Stimulated activated CD8-positive, alpha-beta memory T cell treated with anti-CD3 and anti-CD28 coated beads, Interleukin-12 subunit alpha, Interleukin-12 subunit beta, amount 100 ng/mL, for 4 hours (primary cell): ENCODE measurements around the gene ELK4.

ENCODE experiments used
- DNase-seq: peaks from one replicate; pipeline ENCODE4 v3.0.0-alpha.2; 2020; ENCODE audit warnings: low read depth

Gene ELK4

DNA sequence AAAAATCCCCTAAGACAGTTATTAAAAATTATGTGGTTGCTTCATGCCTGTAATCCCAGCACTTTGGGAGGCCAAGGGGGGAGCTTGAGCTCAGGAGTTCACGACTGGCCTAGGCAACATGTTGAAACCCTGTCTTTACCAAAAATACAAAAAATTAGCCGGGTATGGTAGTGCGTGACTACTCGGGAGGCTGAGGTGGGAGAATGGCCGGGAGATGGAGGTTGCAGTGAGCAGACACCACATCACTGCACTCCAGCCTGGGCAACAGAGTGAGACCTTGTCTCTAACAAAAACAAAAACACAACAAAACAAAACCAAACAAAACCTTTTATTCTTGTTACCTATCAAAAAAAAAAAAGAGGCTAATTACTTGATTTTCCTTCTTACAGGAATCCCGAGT, 2.1 kb downstream of the ELK4 start:
- DNase-seq, result no peak

DNA sequence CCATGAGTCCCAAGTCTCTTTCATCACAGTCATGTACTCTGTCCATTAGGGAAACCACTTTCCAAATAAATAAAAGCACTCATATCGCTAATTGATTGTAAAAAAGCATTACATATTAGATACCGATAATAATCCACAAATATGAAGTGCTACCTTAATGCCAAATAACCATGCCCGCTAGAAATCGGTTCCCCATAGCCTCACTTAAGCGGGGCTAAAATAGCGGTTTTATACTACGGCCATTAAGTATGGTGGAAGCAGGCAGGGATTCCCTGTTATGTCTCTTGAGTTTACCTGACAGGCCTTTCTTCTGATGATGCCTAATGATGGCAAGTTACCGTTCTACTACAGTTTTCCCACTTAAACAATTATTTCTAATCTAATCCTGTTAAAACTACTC, 3.9 kb downstream of the ELK4 start:
- no peak for DNase-seq

DNA sequence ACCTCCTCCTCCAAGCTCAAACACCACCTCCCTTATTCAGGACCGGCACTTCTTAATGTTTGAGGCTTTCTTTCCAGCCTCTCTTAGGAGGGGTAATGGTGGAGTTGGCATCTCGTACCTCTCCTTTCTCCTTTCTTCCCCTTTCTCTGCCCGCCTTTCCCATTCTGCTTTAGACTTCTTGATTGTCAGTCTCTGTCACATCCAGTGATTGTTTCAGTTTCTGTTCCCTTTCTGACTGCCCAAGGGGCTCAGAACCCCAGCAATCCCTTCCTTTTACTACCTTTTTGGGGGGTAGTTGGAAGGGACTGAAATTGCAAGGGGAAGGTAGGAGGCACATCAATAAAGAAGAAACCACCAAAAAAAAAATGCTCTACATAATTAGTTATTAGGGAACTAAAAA, 5.6 kb downstream of the ELK4 start:
- no peak for DNase-seq

DNA sequence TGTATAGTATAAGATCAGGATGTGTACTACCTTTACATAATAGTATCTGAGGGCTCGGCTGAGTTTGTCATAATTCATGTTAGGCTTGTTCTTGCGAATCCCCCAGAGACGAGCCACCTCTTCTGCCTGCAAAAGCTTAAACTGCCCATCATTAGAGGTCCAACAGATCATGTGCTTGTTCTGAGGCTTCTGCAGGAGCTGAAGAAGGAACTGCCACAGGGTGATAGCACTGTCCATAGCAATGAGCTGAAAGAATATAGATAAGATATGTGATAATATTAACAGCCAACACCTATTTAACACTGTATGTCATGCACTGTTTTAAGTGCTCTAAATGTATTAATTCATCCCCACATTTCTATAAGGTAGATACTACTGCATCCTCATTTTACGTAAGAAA, 8.2 kb downstream of the ELK4 start:
- no peak for DNase-seq

DNA sequence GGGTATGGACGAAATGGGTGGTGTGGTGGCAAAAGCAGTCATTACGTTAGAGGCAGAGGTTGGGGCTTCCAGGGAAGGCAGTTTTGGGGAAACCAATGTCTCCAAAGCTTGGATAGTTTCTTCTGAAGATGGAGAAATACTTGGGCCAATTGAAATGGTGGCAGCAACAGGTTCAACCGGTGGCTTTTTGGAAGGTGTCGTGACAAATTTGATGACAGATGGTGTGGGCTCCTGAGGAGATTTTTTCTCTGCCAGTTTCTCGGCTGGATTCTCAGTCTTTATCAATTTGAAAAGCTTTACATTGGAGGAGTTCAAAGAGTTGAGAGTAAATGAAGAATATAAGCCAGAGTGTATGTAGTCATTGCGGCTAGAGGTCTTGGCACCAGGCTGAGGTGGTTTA, 11.5 kb downstream of the ELK4 start:
- DNase-seq, result no peak

DNA sequence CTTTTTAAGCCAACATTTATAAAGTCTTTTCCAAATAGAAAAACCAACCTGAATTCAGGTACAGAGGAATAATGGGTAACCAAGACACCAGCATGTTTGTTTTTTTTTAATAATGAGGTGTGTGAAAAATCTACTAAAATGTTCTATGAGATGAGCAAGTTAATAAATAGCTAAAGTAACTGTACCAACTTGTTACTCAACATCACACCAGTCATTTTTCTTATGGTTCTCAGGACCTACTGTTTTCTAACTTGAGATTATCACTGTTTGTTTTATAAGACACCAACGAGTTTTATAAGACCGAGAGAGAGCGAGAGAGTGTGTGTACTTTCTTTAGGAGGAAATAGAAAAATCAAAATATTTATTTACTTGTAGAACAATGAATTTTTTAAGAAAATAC, 12.4 kb downstream of the ELK4 start:
- no peak for DNase-seq

DNA sequence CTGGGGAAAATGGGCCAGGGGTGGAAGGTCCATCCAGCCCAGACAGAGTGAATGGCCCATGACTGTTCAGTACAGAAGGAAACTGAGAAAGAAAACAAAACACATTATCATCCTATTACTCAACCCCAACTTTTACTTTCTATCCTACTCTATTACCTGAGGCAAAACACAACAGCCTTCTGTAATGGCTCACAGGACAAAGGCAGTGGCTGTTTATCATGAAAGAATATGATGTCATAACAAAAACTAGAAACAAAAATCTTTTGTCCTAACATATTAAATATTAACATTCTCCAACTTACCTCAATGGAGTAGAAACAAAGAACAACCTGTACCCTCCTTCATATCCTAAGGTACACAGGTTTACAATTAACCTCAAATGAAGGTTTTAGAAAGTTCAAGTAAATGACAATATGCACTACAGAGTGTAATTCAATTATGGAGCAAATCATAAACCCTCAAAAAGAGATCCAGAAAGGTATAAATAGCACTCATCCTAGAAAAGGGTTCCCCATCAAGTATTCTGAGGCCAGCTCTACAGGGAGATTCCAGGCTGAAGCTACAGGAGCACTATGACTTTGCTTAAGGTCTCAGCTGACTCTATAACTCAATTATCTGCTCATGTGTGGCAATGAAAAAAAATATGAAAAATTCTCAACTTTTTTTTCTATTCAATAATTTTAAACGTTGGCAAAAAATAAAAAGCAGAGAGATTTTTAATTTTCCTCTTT, 15.1 kb downstream of the ELK4 start:
- no peak for DNase-seq

DNA sequence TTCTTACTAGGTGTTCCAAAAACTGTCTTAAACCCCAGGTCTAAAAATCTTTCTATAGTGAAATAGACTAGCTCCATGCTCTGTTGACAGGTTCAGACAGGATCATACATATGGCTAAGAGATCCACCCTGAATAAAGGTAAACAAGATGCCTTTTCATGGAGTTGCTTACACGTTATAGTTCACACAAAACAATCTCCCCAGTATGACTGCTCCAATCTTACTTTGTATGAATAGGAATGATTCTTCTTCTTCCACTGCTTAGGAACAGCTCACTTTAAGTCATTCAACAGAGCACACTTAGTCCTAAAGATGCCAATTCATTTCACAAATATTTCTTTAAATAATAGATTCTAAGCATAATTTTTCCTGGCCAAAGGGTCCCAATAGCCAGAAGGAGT, 16.0 kb downstream of the ELK4 start:
- DNase-seq, result no peak

DNA sequence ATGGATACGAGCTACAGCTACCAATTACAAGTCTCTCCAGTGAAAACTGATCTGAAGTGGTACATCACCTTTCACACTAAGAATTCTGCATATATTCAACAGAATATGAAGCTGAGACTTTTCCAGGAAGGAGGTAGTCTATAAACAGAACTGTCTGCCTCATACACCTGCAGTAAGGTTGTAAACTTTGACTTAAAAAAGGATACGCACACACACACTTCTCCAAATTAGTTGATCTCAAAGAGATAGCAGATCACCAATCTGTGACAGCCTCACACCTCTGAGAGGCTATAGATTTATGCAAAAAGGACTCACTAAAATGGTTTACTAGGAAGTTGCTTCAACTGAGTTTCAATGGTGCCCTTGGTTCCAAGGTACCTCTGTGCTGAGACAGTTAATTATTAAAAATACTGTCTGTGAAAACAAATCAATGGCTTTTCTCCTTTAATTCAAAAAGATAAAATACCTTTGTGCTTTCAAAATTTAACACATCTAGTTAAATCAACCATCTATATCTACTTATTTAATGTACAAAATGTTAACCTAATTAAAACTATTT, 17.9 kb downstream of the ELK4 start:
- DNase-seq, result no peak

DNA sequence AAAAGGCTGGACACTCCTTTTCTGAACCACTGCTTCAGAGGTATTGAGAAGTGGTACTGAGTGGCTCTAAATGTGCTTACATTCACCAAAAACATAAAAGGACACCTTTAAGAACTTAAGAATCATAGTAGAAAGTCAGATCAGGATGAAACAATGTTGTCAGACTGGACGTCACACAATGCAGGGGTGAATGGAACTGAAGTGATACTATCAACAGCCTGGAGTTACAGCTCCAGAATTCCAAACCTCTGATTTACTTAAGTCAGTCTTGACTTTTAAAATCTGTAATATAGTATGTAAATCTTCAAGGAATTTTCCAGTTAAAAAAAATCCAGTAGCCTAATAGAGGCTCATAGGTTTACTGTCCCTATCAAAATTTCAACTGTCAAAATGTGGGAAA, 19.3 kb downstream of the ELK4 start:
- no peak for DNase-seq

DNA sequence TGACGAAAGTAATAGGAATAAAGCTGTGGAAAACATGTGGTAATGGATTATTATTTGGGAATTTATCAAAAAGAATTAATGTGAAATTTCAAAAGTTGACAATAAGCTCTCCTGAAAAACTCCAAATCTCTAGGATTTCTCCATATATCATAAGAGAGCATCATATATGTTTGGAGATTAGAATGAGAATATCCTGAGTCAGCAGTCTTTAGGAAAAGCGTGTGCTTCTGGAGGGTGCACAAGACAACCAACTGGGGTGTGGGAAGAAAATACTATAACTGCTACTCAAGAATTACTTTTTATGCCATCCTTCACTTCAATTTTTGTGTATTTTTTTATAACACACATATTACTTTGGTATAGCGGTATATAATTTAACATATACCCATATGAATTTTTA, 19.7 kb downstream of the ELK4 start:
- DNase-seq, result no peak

DNA sequence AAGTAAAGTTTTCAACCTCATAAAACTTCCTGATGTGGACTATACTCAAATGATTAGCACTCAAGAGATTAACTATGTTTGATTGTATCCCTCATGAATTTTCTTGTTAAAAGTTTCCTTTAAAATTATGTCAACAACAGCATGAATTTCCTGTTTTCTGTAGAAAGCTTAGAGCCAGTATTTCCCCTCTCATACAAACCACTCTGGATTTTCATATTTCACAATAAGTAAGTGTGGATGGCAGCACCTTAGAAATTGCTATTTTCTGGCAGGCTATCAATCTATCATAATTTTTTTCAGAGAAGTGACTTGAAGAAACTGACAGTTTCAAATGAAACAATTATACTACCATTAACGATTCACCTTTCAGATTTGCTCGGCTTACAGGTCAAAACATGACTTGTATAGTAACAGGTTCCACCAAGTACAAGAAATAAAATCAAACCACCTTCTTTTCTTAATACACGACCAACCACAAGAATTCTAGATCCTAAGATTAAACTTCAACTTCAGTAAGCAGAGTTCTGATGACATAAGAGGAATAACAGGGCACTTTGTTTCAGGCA, 20.8 kb downstream of the ELK4 start:
- no peak for DNase-seq

DNA sequence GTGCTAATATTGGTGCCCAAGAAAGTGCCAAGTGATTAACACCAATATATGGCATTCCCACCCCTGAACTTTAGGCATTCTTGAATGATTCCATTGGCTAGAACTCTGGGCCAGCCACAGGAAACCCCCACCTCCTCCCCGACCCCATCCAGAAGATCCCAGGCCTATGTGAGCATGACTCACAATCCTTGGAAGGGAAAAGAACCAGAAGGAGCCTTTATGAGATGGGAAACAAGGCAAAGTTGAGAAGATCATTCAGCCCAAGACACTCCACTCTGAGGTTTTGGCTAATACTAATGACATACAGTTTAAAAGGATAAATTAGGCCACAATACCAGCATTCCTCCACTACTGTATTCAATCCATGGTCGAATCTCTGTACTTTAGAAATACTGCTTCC, 21.8 kb downstream of the ELK4 start:
- DNase-seq, result no peak

DNA sequence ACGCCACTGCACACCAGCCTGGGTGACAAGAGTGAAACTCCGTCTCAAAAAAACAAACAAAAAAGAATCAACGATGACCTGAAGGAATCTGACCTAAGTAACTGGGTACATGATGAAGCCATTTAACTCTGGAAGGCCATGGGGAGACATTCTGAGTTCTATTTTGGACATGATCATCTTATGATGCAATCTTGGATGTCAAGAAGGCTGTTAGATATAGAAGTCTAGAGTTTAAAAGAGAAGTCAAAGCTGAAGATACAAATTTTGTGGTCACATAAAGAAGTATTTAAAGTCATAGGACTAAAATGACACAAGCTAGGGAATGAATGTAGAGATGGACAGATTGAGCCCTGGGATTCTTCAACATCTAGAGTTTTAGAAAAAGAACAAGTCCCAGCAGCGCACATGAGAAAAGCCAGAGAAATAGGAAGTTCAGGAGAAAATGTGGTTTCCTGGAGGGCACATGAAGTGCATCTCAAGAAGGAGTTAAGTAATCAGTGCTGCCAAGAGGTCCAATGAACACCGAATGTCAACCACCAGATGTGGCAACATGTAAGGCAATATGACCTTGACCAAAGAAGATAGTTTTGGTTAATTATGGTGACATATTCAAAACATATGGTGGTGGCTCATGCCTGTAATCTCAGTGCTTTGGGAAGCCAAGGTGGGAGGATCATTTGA, 26.8 kb downstream of the ELK4 start:
- DNase-seq, result no peak

DNA sequence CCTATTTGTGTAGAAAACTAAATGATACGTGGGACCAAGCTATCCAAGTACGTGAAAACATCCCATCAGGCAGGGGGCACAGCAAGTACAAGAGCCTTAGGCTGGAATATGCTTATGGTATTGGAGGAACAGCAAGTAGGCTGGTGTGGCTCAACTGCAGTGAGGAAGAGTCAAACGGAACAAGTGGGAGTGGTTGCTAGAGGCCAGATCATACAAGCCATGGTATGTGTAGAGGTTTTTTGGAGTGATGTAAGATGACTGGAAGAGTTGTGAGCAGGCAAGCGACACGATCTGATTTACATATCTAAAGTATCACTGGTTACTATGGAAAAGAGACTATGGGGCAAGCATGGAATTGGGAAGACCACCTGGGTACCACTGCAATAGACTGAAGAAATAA, 27.8 kb downstream of the ELK4 start:
- DNase-seq, result no peak

DNA sequence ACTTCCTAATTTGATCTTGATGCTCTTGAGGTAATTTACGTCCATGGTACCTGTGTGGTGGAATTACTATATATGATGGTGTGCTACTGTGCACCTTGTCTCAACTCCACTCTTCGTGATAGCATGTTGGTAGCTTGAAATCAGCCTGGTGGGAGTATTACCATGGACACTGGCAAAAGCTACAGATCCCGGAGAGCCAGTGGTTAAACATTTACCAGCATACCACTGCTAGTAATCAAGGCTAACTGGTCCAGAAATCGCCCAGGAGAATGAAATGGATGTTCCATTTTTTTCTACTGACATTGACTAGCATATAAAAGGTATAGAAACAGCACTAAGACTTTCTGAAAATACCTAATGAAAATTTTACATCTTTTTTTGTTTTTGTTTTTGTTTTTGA, 30.6 kb downstream of the ELK4 start:
- DNase-seq, result no peak

DNA sequence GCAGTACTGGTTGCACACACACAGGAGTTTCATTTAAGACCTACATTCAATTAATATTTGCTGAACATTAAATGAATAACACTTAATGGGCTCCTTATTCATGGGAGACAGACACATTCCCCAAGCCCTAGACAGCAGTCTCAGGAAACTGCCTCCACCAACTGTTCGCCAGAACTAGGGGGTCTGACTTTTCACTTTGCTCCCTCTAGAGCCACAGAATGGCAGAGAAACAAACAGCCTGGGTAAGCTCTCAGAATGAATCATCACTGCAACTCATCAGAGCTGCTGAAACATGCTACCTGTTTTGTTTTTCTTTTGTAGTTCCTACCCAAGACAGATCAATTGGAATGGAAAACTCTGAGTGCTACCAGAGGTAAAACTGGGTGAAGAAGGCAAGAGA, 31.7 kb downstream of the ELK4 start:
- DNase-seq, result no peak

DNA sequence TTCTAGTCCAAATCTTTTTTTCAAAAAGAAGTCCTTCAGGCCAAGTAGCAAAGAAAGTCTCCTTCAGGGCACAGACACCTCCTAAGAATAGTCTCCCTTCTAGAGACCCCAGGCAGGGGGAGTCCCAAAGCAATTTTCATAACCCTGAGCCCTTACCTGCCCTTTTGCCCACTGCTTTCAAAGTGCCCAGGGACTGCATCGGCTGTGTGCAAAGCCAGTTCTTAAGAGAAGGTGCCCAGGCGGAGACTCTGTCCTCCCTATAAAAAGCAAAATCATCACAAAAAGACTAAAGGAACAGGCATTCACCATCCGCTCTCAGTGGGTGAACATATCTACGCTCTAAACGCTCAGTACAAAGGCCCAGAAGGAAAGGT, 32.2 kb downstream of the ELK4 start:
- DNase-seq, result no peak

DNA sequence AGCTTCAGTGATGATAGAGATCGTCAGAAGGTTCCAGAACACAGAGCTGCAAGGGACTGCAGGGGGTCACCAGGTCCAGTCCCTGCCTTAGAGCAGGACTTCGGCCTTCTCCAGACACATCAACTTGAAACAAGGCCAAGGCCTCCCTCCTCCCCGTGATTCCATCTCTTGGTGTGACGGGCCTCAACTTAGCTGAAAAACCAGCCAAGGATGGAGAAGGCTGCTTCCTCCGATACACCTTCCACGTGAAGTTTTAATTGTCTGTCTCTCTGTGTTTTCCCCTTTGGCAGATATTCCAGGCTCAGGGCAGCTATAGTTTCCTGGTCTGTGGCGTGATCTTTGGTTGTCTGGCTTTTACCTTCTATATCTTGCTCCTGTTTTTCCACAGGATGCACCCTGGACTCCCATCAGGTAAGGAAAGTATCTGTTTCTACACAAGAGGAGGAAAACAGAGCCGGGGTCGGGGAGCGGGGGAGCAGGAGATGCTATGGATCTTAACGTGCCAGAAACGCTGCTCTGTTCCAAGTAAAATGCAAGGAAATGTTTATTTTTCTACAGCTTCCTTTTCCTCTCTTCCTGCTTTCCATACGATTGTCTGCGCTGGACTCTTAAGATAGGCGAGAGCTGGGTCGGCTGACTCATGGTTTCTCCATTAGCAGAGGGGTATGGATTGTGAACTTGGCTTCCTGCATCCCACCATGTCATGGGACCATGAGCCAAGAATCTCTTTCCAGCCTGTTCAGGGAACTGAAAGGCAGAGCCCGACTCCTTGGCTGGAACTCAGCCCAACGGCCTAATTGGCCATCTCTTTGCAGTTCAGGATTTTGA, 32.8 kb downstream of the ELK4 start:
- no peak for DNase-seq

DNA sequence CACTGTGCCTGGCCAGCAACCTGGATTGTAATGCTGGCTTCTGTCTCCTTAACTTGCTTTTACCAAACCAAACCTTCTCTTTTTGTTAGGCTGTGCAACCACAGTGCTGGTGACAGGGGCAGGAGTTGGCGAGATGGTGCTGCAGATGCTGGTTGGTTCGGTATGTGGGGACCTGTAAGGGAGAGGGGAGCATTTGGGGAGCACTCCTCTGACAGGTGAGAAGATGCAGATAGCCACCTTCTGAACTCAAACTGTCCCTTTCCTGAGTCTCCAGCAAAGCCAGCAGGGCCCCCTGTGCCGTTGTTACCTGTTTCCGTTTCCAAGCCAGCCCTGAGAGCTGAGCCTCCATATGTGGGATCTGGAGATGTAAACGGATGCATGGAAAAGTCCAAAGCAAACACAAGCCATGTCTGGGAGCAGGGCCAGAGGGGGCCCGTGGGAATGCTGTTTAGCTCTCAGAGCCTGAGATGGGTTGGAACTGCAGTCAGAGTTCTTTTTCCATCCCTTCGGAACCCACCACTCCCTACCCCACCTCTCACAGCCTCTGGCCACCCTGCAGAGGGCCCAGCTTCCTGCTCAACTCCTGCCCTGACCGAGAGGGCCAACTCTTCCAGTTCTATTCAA, 34.0 kb downstream of the ELK4 start:
- DNase-seq, result no peak

DNA sequence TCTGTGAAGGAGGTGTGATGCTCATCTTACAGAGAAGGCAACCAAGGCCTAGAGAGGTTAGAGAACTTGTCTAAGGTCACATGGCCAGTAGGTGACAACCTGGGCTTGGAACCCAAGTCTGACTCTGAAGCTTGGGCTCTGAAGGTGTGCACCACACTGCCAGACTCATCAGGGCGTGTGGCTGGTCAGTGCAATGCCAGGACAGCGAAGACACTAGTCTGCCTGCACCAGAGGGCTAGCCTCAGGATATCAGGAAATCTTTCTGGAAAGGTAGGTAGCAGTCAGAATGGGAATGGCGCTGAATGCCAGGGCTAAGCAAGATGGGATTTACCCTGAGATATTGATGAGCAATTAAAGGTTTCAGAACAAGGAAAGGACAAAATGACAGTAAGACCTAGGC, 34.9 kb downstream of the ELK4 start:
- DNase-seq, result no peak

DNA sequence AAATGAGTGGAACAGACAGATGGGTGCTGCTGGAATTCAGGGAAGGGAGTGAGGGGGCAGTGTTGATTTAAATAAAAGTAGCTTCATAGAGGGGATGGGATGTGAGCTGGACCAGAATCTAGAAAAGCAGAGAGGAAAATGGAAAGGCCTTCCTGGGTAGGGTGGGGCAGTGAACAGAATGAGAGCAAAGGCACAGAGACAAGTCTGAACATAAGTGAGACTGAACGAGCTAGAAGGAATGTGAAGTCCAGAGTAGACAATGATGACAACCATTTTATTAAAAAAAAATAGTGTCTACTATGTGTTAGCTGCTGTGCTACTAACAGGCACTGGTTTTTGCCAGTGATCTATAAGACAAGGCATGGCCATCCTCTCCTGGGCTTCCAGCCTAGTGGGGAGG, 36.0 kb downstream of the ELK4 start:
- DNase-seq, result no peak
